ENCODE measurements around the gene LUM. TPM values are rescaled to one million over a fixed set of nuclear protein-coding genes. Genes with fewer than 3 reads are reported as not detected.

Gene LUM
- total RNA-seq, 1 experiment from 2014 or later, result not detected

- no peak for TF ChIP-seq EZH2 (IDR thresholded peaks at IDR 0.05; ENCODE audit: borderline replicate concordance, low read depth, low read length, poor library complexity, severe bottlenecking)
- TF ChIP-seq CTCF (conservative IDR thresholded peaks at IDR 0.05; ENCODE audit: low read depth, low read length), result no peak
- no TSS peak for BruUV-seq (replicated peaks)
- no peaks in the 10 kb centered on the region for H3K9me3 ChIP-seq (ENCODE audit: low read depth, low read length, poor library complexity, severe bottlenecking)
- H3K4me1 ChIP-seq (ENCODE audit: insufficient read depth, low read length, poor library complexity, severe bottlenecking), result no peaks in the 10 kb centered on the region
- POLR2A ChIA-PET (ENCODE audit: low non-redundant PET), result no interaction called here
- no peaks in the 10 kb centered on the region for H3K27me3 ChIP-seq (replicated peaks; ENCODE audit: insufficient read depth, low read depth, low read length, poor library complexity)
- intact Hi-C loops (cut with micrococcal nuclease; ENCODE audit: unreplicated experiment), result no loop called here
- CTCF ChIA-PET, result no interaction called here
- H3K27ac ChIP-seq (ENCODE audit: low read depth, low read length, poor library complexity, severe bottlenecking), result no peak overlapping the region
- H3K36me3 ChIP-seq (ENCODE audit: insufficient read depth, low read length, poor library complexity, severe bottlenecking), result no peaks in the 10 kb centered on the region
- no peak overlapping the region for H3K4me3 ChIP-seq (ENCODE audit: low read depth, low read length, poor library complexity, severe bottlenecking)
- DNase-seq (ENCODE audit: low spot score), result no peak
Measured at GRCh38 chr12:91123236-91123916, 12.1 kb upstream of the LUM start.

GRCh38 chr12:91120781-91121180 lies 9.5 kb upstream of the LUM start:
- ChIA-PET POLR2A (ENCODE audit: low non-redundant PET) (no interaction called here), CTCF (no interaction called here)
- no TSS peak for BruUV-seq (replicated peaks)

GRCh38 chr12:91119089-91119488 lies 7.8 kb upstream of the LUM start:
- intact Hi-C loops (cut with micrococcal nuclease; ENCODE audit: unreplicated experiment), result no loop called here
- Histone ChIP-seq H3K27ac (ENCODE audit: low read depth, low read length, poor library complexity, severe bottlenecking) (no peak overlapping the region), H3K36me3 (ENCODE audit: insufficient read depth, low read length, poor library complexity, severe bottlenecking) (no peaks in the 10 kb centered on the region), H3K4me1 (ENCODE audit: insufficient read depth, low read length, poor library complexity, severe bottlenecking) (no peaks in the 10 kb centered on the region), H3K27me3 (replicated peaks; ENCODE audit: insufficient read depth, low read depth, low read length, poor library complexity) (no peaks in the 10 kb centered on the region), H3K4me3 (ENCODE audit: low read depth, low read length, poor library complexity, severe bottlenecking) (no peak overlapping the region), H3K9me3 (ENCODE audit: low read depth, low read length, poor library complexity, severe bottlenecking) (no peaks in the 10 kb centered on the region)
- TF ChIP-seq CTCF (conservative IDR thresholded peaks at IDR 0.05; ENCODE audit: low read depth, low read length), result no peak
- TF ChIP-seq EZH2 (IDR thresholded peaks at IDR 0.05; ENCODE audit: borderline replicate concordance, low read depth, low read length, poor library complexity, severe bottlenecking), result no peak
- ChIA-PET CTCF (no interaction called here), POLR2A (ENCODE audit: low non-redundant PET) (no interaction called here)
- no peak for DNase-seq (ENCODE audit: low spot score)
- BruUV-seq (replicated peaks), result no TSS peak

More at GRCh38 chr12:91120781-91121180, 9.5 kb upstream of the LUM start:
- no peaks in the 10 kb centered on the region for H3K27me3 ChIP-seq (replicated peaks; ENCODE audit: insufficient read depth, low read depth, low read length, poor library complexity)
- no peak for DNase-seq (ENCODE audit: low spot score)
- H3K36me3 ChIP-seq (ENCODE audit: insufficient read depth, low read length, poor library complexity, severe bottlenecking), result no peaks in the 10 kb centered on the region
- intact Hi-C loops (cut with micrococcal nuclease; ENCODE audit: unreplicated experiment), result no loop called here
- H3K4me3 ChIP-seq (ENCODE audit: low read depth, low read length, poor library complexity, severe bottlenecking), result no peak overlapping the region
- H3K27ac ChIP-seq (ENCODE audit: low read depth, low read length, poor library complexity, severe bottlenecking), result no peak overlapping the region
- H3K4me1 ChIP-seq (ENCODE audit: insufficient read depth, low read length, poor library complexity, severe bottlenecking), result no peaks in the 10 kb centered on the region
- no peak for TF ChIP-seq CTCF (conservative IDR thresholded peaks at IDR 0.05; ENCODE audit: low read depth, low read length)
- H3K9me3 ChIP-seq (ENCODE audit: low read depth, low read length, poor library complexity, severe bottlenecking), result no peaks in the 10 kb centered on the region
